ENCODE results near the gene ARHGEF17. TPM values are rescaled to one million over a fixed set of nuclear protein-coding genes. Genes with fewer than 3 reads are reported as not detected.

Gene ARHGEF17
- total RNA-seq, 2 donors from 2014 or later = 0.95 TPM; not detected in 1

GRCh38 chr11:73281201-73281741 is 26.8 kb upstream of the ARHGEF17 start:
- H3K9me3 Mint-ChIP-seq = no peaks in the 10 kb centered on the region
- ATAC-seq = peak; percentile 7 to 26

GRCh38 chr11:73281796-73282660 is 26.0 kb upstream of the ARHGEF17 start:
- Mint-ChIP-seq H3K9me3 (no peaks in the 10 kb centered on the region), H3K27ac (no peak overlapping the region), H3K4me3 (no peak overlapping the region), H3K36me3 (no peaks in the 10 kb centered on the region), H3K4me1 (ENCODE audit: low read depth in 2 of 2) (peaks cover 6 to 9% of the 10 kb centered on the region in 2 donors), H3K27me3 (no peaks in the 10 kb centered on the region)
- peak in 1 of 2 donors; percentile 6 for ATAC-seq
- DNase-seq (ENCODE audit: low spot score) = peak; percentile 28

More at GRCh38 chr11:73281201-73281741, 26.8 kb upstream of the ARHGEF17 start:
- H3K4me1 Mint-ChIP-seq (ENCODE audit: low read depth in 2 of 2) = peaks cover 6 to 9% of the 10 kb centered on the region in 2 donors
- no peak overlapping the region for H3K27ac Mint-ChIP-seq
- no peak overlapping the region for H3K4me3 Mint-ChIP-seq
- no peaks in the 10 kb centered on the region for H3K27me3 Mint-ChIP-seq
- DNase-seq (ENCODE audit: low spot score) = no peak
- no peaks in the 10 kb centered on the region for H3K36me3 Mint-ChIP-seq

- H3K4me1 Mint-ChIP-seq (ENCODE audit: low read depth in 2 of 2) = peaks cover 12 to 16% of the 10 kb centered on the region in 2 donors
- H3K27ac Mint-ChIP-seq = peak overlapping the region in 1 of 2 donors; percentile 9
- H3K4me3 Mint-ChIP-seq = no peak overlapping the region
- H3K36me3 Mint-ChIP-seq = no peaks in the 10 kb centered on the region
- H3K27me3 Mint-ChIP-seq = no peaks in the 10 kb centered on the region
- DNase-seq (ENCODE audit: low spot score) (peak; percentile 34), ATAC-seq (no peak)
- no peaks in the 10 kb centered on the region for H3K9me3 Mint-ChIP-seq
Observed at GRCh38 chr11:73283276-73284000, 24.6 kb upstream of the ARHGEF17 start.

GRCh38 chr11:73284106-73284505 is 24.0 kb upstream of the ARHGEF17 start:
- H3K36me3 Mint-ChIP-seq = no peaks in the 10 kb centered on the region
- no peak overlapping the region for H3K4me3 Mint-ChIP-seq
- H3K27ac Mint-ChIP-seq = peak overlapping the region in 1 of 2 donors; percentile 9
- H3K4me1 Mint-ChIP-seq (ENCODE audit: low read depth in 2 of 2) = peaks cover 16 to 23% of the 10 kb centered on the region in 2 donors
- DNase-seq (ENCODE audit: low spot score) = peak; percentile 39
- H3K9me3 Mint-ChIP-seq = no peaks in the 10 kb centered on the region
- H3K27me3 Mint-ChIP-seq = no peaks in the 10 kb centered on the region
- ATAC-seq = no peak

- Mint-ChIP-seq H3K27me3 (no peaks in the 10 kb centered on the region), H3K4me1 (ENCODE audit: low read depth in 2 of 2) (peaks cover 21 to 25% of the 10 kb centered on the region in 2 donors), H3K9me3 (no peaks in the 10 kb centered on the region), H3K36me3 (no peaks in the 10 kb centered on the region), H3K4me3 (no peak overlapping the region), H3K27ac (no peak overlapping the region)
- DNase-seq (ENCODE audit: low spot score) (no peak), ATAC-seq (no peak)
Observed at GRCh38 chr11:73285721-73286120, 22.4 kb upstream of the ARHGEF17 start.

- peaks cover 21 to 24% of the 10 kb centered on the region in 2 donors for H3K4me1 Mint-ChIP-seq (ENCODE audit: low read depth in 2 of 2)
- H3K27ac Mint-ChIP-seq = no peak overlapping the region
- H3K36me3 Mint-ChIP-seq = no peaks in the 10 kb centered on the region
- no peaks in the 10 kb centered on the region for H3K27me3 Mint-ChIP-seq
- H3K4me3 Mint-ChIP-seq = no peak overlapping the region
- no peaks in the 10 kb centered on the region for H3K9me3 Mint-ChIP-seq
- DNase-seq (ENCODE audit: low spot score) (peak; percentile 22), ATAC-seq (no peak)
Observed at GRCh38 chr11:73286240-73286810, 21.8 kb upstream of the ARHGEF17 start.

- peaks cover 0 to 4% of the 10 kb centered on the region in 2 donors for H3K27me3 Mint-ChIP-seq
- H3K4me1 Mint-ChIP-seq (ENCODE audit: low read depth in 2 of 2) = peaks cover 19% of the 10 kb centered on the region in 2 donors
- peak; percentile 54 for DNase-seq (ENCODE audit: low spot score)
- no peaks in the 10 kb centered on the region for H3K9me3 Mint-ChIP-seq
- H3K27ac Mint-ChIP-seq = peak overlapping the region; percentile 87 to 92
- H3K36me3 Mint-ChIP-seq = no peaks in the 10 kb centered on the region
- no peak overlapping the region for H3K4me3 Mint-ChIP-seq
- no peak for ATAC-seq
Observed at GRCh38 chr11:73287400-73288101, 20.5 kb upstream of the ARHGEF17 start.

- Mint-ChIP-seq H3K4me3 (peak overlapping the region; percentile 75), H3K27me3 (peaks cover 0 to 8% of the 10 kb centered on the region in 2 donors), H3K27ac (peak overlapping the region; percentile 87 to 92), H3K36me3 (no peaks in the 10 kb centered on the region), H3K4me1 (ENCODE audit: low read depth in 2 of 2) (peaks cover 19% of the 10 kb centered on the region in 2 donors), H3K9me3 (no peaks in the 10 kb centered on the region)
- DNase-seq (ENCODE audit: low spot score) = peak; percentile 52
- ATAC-seq = peak; percentile 30 to 39
Observed at GRCh38 chr11:73288192-73288872, 19.7 kb upstream of the ARHGEF17 start.

- H3K27me3 Mint-ChIP-seq = peaks cover 0 to 8% of the 10 kb centered on the region in 2 donors
- H3K4me3 Mint-ChIP-seq = peak overlapping the region; percentile 75
- H3K9me3 Mint-ChIP-seq = no peaks in the 10 kb centered on the region
- ATAC-seq (peak; percentile 80 to 84), DNase-seq (ENCODE audit: low spot score) (peak; percentile 76)
- H3K27ac Mint-ChIP-seq = peak overlapping the region; percentile 87 to 92
- peaks cover 19% of the 10 kb centered on the region in 2 donors for H3K4me1 Mint-ChIP-seq (ENCODE audit: low read depth in 2 of 2)
- H3K36me3 Mint-ChIP-seq = no peaks in the 10 kb centered on the region
Observed at GRCh38 chr11:73288873-73289707, 19.0 kb upstream of the ARHGEF17 start.

- ATAC-seq (no peak), DNase-seq (ENCODE audit: low spot score) (peak; percentile 22)
- Mint-ChIP-seq H3K4me1 (ENCODE audit: low read depth in 2 of 2) (peaks cover 19% of the 10 kb centered on the region in 2 donors), H3K36me3 (no peaks in the 10 kb centered on the region), H3K4me3 (no peak overlapping the region), H3K27me3 (peaks cover 0 to 8% of the 10 kb centered on the region in 2 donors), H3K9me3 (no peaks in the 10 kb centered on the region), H3K27ac (no peak overlapping the region)
Observed at GRCh38 chr11:73290536-73290935, 17.5 kb upstream of the ARHGEF17 start.

- Mint-ChIP-seq H3K4me1 (ENCODE audit: low read depth in 2 of 2) (peaks cover 19% of the 10 kb centered on the region in 2 donors), H3K9me3 (no peaks in the 10 kb centered on the region), H3K36me3 (no peaks in the 10 kb centered on the region), H3K27ac (no peak overlapping the region), H3K27me3 (peaks cover 0 to 8% of the 10 kb centered on the region in 2 donors), H3K4me3 (no peak overlapping the region)
- ATAC-seq = no peak
- DNase-seq (ENCODE audit: low spot score) = peak; percentile 34
Observed at GRCh38 chr11:73291196-73291595, 16.9 kb upstream of the ARHGEF17 start.

Measured in natural killer cell treated with Interleukin-12 subunit alpha and Interleukin-12 subunit beta and Interleukin-15 and Interleukin-18, amount 100 ng/mL, for 72 hours (primary cell).